NT2/D1 (cell line): Measurements from ENCODE around the gene TMED8.

Experiments
- SUZ12 ChIP-seq: IDR thresholded peaks from 2 replicates; pipeline ENCODE4 v1.6.1; 2011; ENCODE audit not compliant: insufficient read length, insufficient read depth; ENCODE audit errors: extremely low read depth
- YY1 ChIP-seq: IDR thresholded peaks from 2 replicates; pipeline ENCODE4 v1.6.1; 2011; ENCODE audit not compliant: insufficient read length, insufficient read depth
- ZNF274 ChIP-seq: IDR thresholded peaks from 2 replicates; pipeline ENCODE4 v1.6.1; 2011; ENCODE audit warnings: mild to moderate bottlenecking, low read depth, low read length

- TF ChIP-seq ZNF274 (no peak), SUZ12 (no peak), YY1 (no peak)
Measured at GRCh38 chr14:77318006-77318553, 58.8 kb downstream of the TMED8 start.
